Natural killer cell (primary cell): Measurements from ENCODE around the gene MPO. TPM values are rescaled to one million over a fixed set of nuclear protein-coding genes. Genes with fewer than 3 reads are reported as not detected.

ENCODE experiments used
- ATAC-seq, 3 donors: fragments of 150-1000 bp in 2 of 3; fragments of 200-7000 bp in 1 of 3; cut with Tn5 transposase; 1 replicate in 1 of 3; 2 replicates in 2 of 3; pipeline ENCODE4 v1.10.0; 2021; ENCODE audit warnings: mild to moderate bottlenecking in 2 of 3, moderate library complexity in 2 of 3
- DNase-seq, 2 donors: peaks; one replicate each; pipeline versions ENCODE4 v3.0.0 to v3.0.0-alpha.2; 2013 to 2021; ENCODE audit warnings: mixed read lengths in 1 of 2
- H3K27ac ChIP-seq: one replicate; pipeline ENCODE4 v1.5.1; 2013; ENCODE audit warnings: mild to moderate bottlenecking, low read length
- H3K27me3 ChIP-seq: one replicate; pipeline ENCODE4 v1.6.1; 2013; ENCODE audit warnings: low read length; ENCODE audit not compliant: control insufficient read depth, insufficient read depth
- H3K36me3 ChIP-seq: one replicate; pipeline ENCODE4 v1.6.1; 2013; ENCODE audit warnings: low read length; ENCODE audit not compliant: control insufficient read depth, insufficient read depth
- H3K4me1 ChIP-seq: one replicate; pipeline ENCODE4 v1.6.1; 2013; ENCODE audit warnings: low read length; ENCODE audit not compliant: control insufficient read depth, insufficient read depth
- H3K4me3 ChIP-seq: one replicate; pipeline ENCODE4 v1.5.1; 2013; ENCODE audit warnings: low read length
- H3K9me3 ChIP-seq: one replicate; pipeline ENCODE4 v1.6.1; 2013; ENCODE audit warnings: low read length; ENCODE audit not compliant: control insufficient read depth, insufficient read depth
- H3K27ac Mint-ChIP-seq, 2 donors: one replicate each; pipeline ENCODE4 v1.8.0; 2022; ENCODE audit warnings: mild to moderate bottlenecking in 2 of 2, mixed read lengths in 2 of 2, moderate library complexity in 1 of 2
- H3K27me3 Mint-ChIP-seq, 2 donors: one replicate each; pipeline ENCODE4 v1.8.0; 2022; ENCODE audit warnings: low read depth in 2 of 2, mixed read lengths in 2 of 2
- H3K36me3 Mint-ChIP-seq: one replicate; pipeline ENCODE4 v1.8.0; 2022; ENCODE audit warnings: mixed read lengths
- H3K4me1 Mint-ChIP-seq, 2 donors: one replicate each; pipeline ENCODE4 v1.8.0; 2022; ENCODE audit warnings: mixed read lengths in 2 of 2
- H3K4me3 Mint-ChIP-seq: one replicate; pipeline ENCODE4 v1.8.0; 2022; ENCODE audit warnings: mild to moderate bottlenecking, moderate library complexity, mixed read lengths
- H3K9me3 Mint-ChIP-seq, 2 donors: one replicate each; pipeline ENCODE4 v1.8.0; 2022; ENCODE audit warnings: mixed read lengths in 2 of 2
- CTCF ChIP-seq: fragments of 200-600 bp; IDR thresholded peaks from one replicate; pipeline ENCODE4 v1.8.0; 2022; ENCODE audit warnings: antibody characterized with exemption
- WGBS: methylation state at CpG from one replicate; pipeline ENCODE4 v1.1.7; 2013; ENCODE audit warnings: missing lambda C conversion rate; ENCODE audit not compliant: insufficient coverage; 5-methylcytosine and 5-hydroxymethylcytosine counted together
- intact Hi-C: fragments of 100-400 bp; cut with micrococcal nuclease; formaldehyde crosslinking; loops from one replicate; pipeline ENCODE4 v1.14.2; 2022
- total RNA-seq, 4 donors: library from RNA; stranded (reverse); fragments of 120-200 nt in 1 of 4; gene quantifications; one replicate each; pipeline versions ENCODE4 v1.2.3 to v1.2.4, GENCODE V29; 2013 to 2022

The MPO gene
- total RNA-seq, 3 donors from 2014 or later (not counting 1 experiment from before 2014, with no cell fraction given) = 1.8 to 1.9 TPM; not detected in 1

GRCh38 chr17:58325976-58326468 is 45.3 kb upstream of the MPO start:
- peak overlapping the region; percentile 90 for H3K4me3 Mint-ChIP-seq
- ATAC-seq (no peak), DNase-seq (peak in 1 of 2 donors; percentile 19)
- H3K36me3 Mint-ChIP-seq = peaks cover 8% of the 10 kb centered on the region
- no peaks in the 10 kb centered on the region for H3K27me3 Mint-ChIP-seq
- H3K9me3 ChIP-seq = no peaks in the 10 kb centered on the region
- peaks cover 36% of the 10 kb centered on the region for H3K36me3 ChIP-seq
- no peaks in the 10 kb centered on the region for H3K9me3 Mint-ChIP-seq
- H3K4me3 ChIP-seq = peak overlapping the region; percentile 94
- no peak for TF ChIP-seq CTCF
- H3K4me1 ChIP-seq = peaks cover 70% of the 10 kb centered on the region
- 39% methylated on average over 11 of the region's 11 CpGs for WGBS
- intact Hi-C loops = no loop called here
- H3K4me1 Mint-ChIP-seq = peaks cover 65 to 71% of the 10 kb centered on the region in 2 donors
- peak overlapping the region; percentile 3 for H3K27ac ChIP-seq
- H3K27me3 ChIP-seq = no peaks in the 10 kb centered on the region
- H3K27ac Mint-ChIP-seq = peak overlapping the region; percentile 87 to 93

GRCh38 chr17:58325289-58325726 is 44.6 kb upstream of the MPO start:
- ATAC-seq (no peak), DNase-seq (no peak)
- no peaks in the 10 kb centered on the region for H3K9me3 Mint-ChIP-seq
- Histone ChIP-seq H3K4me3 (no peak overlapping the region), H3K27ac (no peak overlapping the region), H3K27me3 (no peaks in the 10 kb centered on the region), H3K4me1 (peaks cover 70% of the 10 kb centered on the region), H3K9me3 (no peaks in the 10 kb centered on the region), H3K36me3 (peaks cover 34% of the 10 kb centered on the region)
- intact Hi-C loops = no loop called here
- H3K27ac Mint-ChIP-seq = peak overlapping the region; percentile 87 to 93
- no peaks in the 10 kb centered on the region for H3K27me3 Mint-ChIP-seq
- H3K4me1 Mint-ChIP-seq = peaks cover 61 to 68% of the 10 kb centered on the region in 2 donors
- H3K4me3 Mint-ChIP-seq = peak overlapping the region; percentile 90
- peaks cover 10% of the 10 kb centered on the region for H3K36me3 Mint-ChIP-seq
- no peak for TF ChIP-seq CTCF
- WGBS = 83% methylated on average over 11 of the region's 11 CpGs

- H3K4me1 Mint-ChIP-seq = peaks cover 55 to 61% of the 10 kb centered on the region in 2 donors
- H3K36me3 ChIP-seq = peaks cover 34% of the 10 kb centered on the region
- H3K27ac Mint-ChIP-seq = peak overlapping the region; percentile 87 to 93
- H3K4me3 Mint-ChIP-seq = peak overlapping the region; percentile 90
- peaks cover 70% of the 10 kb centered on the region for H3K4me1 ChIP-seq
- peaks cover 7% of the 10 kb centered on the region for H3K36me3 Mint-ChIP-seq
- H3K4me3 ChIP-seq = peak overlapping the region; percentile 13
- ATAC-seq (no peak), DNase-seq (peak in 1 of 2 donors; percentile 16)
- H3K27ac ChIP-seq = no peak overlapping the region
- H3K27me3 ChIP-seq = no peaks in the 10 kb centered on the region
- H3K9me3 Mint-ChIP-seq = no peaks in the 10 kb centered on the region
- intact Hi-C loops = no loop called here
- no peak for TF ChIP-seq CTCF
- H3K9me3 ChIP-seq = no peaks in the 10 kb centered on the region
- H3K27me3 Mint-ChIP-seq = no peaks in the 10 kb centered on the region
- WGBS = 30% methylated on average over 66 of the region's 66 CpGs
Measured at GRCh38 chr17:58324409-58325288, 43.9 kb upstream of the MPO start.
